GM23248 (cell line): ENCODE data around the gene IRF8.

Experiments used
- EZH2 ChIP-seq: fragments of 200-600 bp; sonication (generic); IDR thresholded peaks from 2 replicates; pipeline ENCODE4 v1.6.1; 2018; ENCODE audit warnings: antibody characterized with exemption, mild to moderate bottlenecking; ENCODE audit not compliant: insufficient read depth, poor library complexity, severe bottlenecking
- EZH2phosphoT487 ChIP-seq: fragments of 200-600 bp; sonication (generic); IDR thresholded peaks from 2 replicates; pipeline ENCODE4 v1.6.1; 2018; ENCODE audit warnings: antibody characterized with exemption, moderate library complexity, mild to moderate bottlenecking, low read depth; ENCODE audit not compliant: insufficient read depth

DNA sequence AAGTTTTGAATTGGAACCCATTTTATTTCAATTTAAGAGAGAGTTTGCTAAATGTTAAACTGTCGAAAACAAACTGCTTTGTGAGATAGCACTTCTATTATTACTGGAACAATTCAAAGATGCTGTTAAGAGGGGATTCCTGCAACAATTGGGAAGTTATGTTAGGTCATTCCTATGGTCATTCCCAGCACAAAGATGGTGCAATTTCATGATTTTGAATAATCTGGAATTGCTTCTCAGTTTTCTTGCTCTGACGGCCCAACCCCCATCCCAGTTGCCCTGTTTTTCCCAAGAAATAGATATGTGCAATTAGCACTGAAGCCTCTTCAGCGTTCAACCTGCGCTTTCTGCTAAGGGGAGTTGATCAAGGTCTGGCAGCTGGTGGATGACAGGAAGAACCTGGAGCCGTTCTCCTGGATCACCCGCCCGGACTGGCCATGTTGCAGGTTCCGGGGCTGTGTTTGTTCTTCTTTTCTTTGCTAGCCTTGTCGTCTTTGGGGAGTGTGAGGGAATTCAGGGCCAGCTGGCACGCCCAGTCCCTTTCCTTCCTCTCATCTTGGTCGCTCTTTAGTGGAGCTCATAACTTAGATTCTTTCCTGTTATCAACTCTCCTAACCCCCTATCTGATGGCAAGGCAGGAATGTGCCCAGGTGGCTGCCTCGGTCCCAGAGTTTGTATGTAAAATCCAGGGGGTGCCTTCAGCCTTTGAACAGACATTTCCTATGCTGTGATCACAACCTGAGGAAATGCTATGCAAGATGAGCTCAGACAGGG is 29.0 kb upstream of the IRF8 start:
- TF ChIP-seq EZH2phosphoT487 (no peak), EZH2 (no peak)
